DOHH2 (cell line): ENCODE results near the gene YIF1A.

Experiments
- H3F3A ChIP-seq: fragments of 200-600 bp; sonication (generic), shearing (Covaris generic); 2 replicates; pipeline ENCODE4 v1.6.0; 2016; ENCODE audit warnings: antibody characterized with exemption, mild to moderate bottlenecking; ENCODE audit not compliant: control insufficient read depth, insufficient read depth
- H3K27ac ChIP-seq: fragments of 200-600 bp; sonication (generic); 2 replicates; pipeline ENCODE4 v1.5.1; 2014; ENCODE audit warnings: low read depth, mild to moderate bottlenecking, low read length, moderate library complexity
- H3K27me3 ChIP-seq: fragments of 200-600 bp; sonication (generic); 2 replicates; pipeline ENCODE4 v1.6.1; 2014; ENCODE audit warnings: mild to moderate bottlenecking, low read length, mixed read lengths; ENCODE audit not compliant: control insufficient read depth
- H3K36me3 ChIP-seq: fragments of 200-600 bp; sonication (generic); 2 replicates; pipeline ENCODE4 v1.6.1; 2014; ENCODE audit warnings: mild to moderate bottlenecking, low read length, moderate library complexity, mixed read lengths; ENCODE audit not compliant: control insufficient read depth
- H3K4me1 ChIP-seq: fragments of 200-600 bp; sonication (generic); 2 replicates; pipeline ENCODE4 v1.6.1; 2014; ENCODE audit warnings: mild to moderate bottlenecking, low read length, mixed read lengths; ENCODE audit not compliant: control insufficient read depth
- H3K4me2 ChIP-seq: fragments of 200-600 bp; sonication (generic); 2 replicates; pipeline ENCODE4 v1.6.0; 2014; ENCODE audit warnings: mild to moderate bottlenecking, low read length, moderate library complexity
- H3K4me3 ChIP-seq: fragments of 200-600 bp; sonication (generic); 2 replicates; pipeline ENCODE4 v1.5.1; 2014; ENCODE audit warnings: mild to moderate bottlenecking, low read length, mixed read lengths
- H3K79me2 ChIP-seq: fragments of 200-600 bp; sonication (generic); 2 replicates; pipeline ENCODE4 v1.6.1; 2014; ENCODE audit warnings: mild to moderate bottlenecking, low read length, mixed read lengths; ENCODE audit not compliant: control insufficient read depth
- H3K9me2 ChIP-seq: fragments of 200-600 bp; sonication (generic); replicated peaks from 2 replicates; pipeline ENCODE4 v1.6.1; 2014; ENCODE audit warnings: mild to moderate bottlenecking, low read length, mixed read lengths; ENCODE audit not compliant: control insufficient read depth
- H3K9me3 ChIP-seq: fragments of 200-600 bp; sonication (generic); 2 replicates; pipeline ENCODE4 v1.6.1; 2014; ENCODE audit warnings: antibody characterized with exemption, low read length, mixed read lengths; ENCODE audit not compliant: control insufficient read depth, insufficient read depth
- H4K20me1 ChIP-seq: fragments of 200-600 bp; sonication (generic); 2 replicates; pipeline ENCODE4 v1.6.0; 2014; ENCODE audit warnings: low read depth, mild to moderate bottlenecking, antibody characterized with exemption, low read length, moderate library complexity; ENCODE audit not compliant: control insufficient read depth, insufficient read depth
- CTCF ChIP-seq: fragments of 200-600 bp; sonication (generic); IDR thresholded peaks from one replicate; pipeline ENCODE4 v1.5.1; 2014; ENCODE audit warnings: antibody characterized with exemption, mild to moderate bottlenecking, low read depth, low read length; ENCODE audit not compliant: poor library complexity, severe bottlenecking
- EZH2phosphoT487 ChIP-seq: fragments of 200-600 bp; sonication (generic); IDR thresholded peaks from 2 replicates; pipeline ENCODE4 v1.6.1; 2017; ENCODE audit warnings: borderline replicate concordance, mild to moderate bottlenecking, antibody characterized with exemption, low read length, moderate library complexity, mixed read lengths

The YIF1A gene

GRCh38 chr11:66265531-66266377, 23.2 kb downstream of the YIF1A start:
- H3K4me3 ChIP-seq = no peak overlapping the region
- H3K36me3 ChIP-seq = peaks cover 72% of the 10 kb centered on the region
- H3K9me3 ChIP-seq = no peaks in the 10 kb centered on the region
- TF ChIP-seq CTCF = no peak
- no peak for TF ChIP-seq EZH2phosphoT487
- no peak overlapping the region for H3K27ac ChIP-seq
- H3K79me2 ChIP-seq = peaks cover 22% of the 10 kb centered on the region
- H4K20me1 ChIP-seq = peaks cover 4% of the 10 kb centered on the region
- no peaks in the 10 kb centered on the region for H3K9me2 ChIP-seq
- H3K4me2 ChIP-seq = no peak overlapping the region
- H3K27me3 ChIP-seq = no peaks in the 10 kb centered on the region
- peaks cover 20% of the 10 kb centered on the region for H3K4me1 ChIP-seq
- H3F3A ChIP-seq = peaks cover 5% of the 10 kb centered on the region

- no peak overlapping the region for H3K4me2 ChIP-seq
- peaks cover 69% of the 10 kb centered on the region for H3K36me3 ChIP-seq
- no peaks in the 10 kb centered on the region for H3K27me3 ChIP-seq
- no peaks in the 10 kb centered on the region for H3K9me2 ChIP-seq
- peaks cover 16% of the 10 kb centered on the region for H3K79me2 ChIP-seq
- H3F3A ChIP-seq = peaks cover 5% of the 10 kb centered on the region
- no peak overlapping the region for H3K4me3 ChIP-seq
- no peak overlapping the region for H3K27ac ChIP-seq
- H3K9me3 ChIP-seq = no peaks in the 10 kb centered on the region
- TF ChIP-seq EZH2phosphoT487 (no peak), CTCF (peak; percentile 76)
- H4K20me1 ChIP-seq = no peaks in the 10 kb centered on the region
- H3K4me1 ChIP-seq = peaks cover 18% of the 10 kb centered on the region
Observed at GRCh38 chr11:66264914-66265313, 24.0 kb downstream of the YIF1A start.

GRCh38 chr11:66264383-66264782, 24.6 kb downstream of the YIF1A start:
- Histone ChIP-seq H3K36me3 (peaks cover 72% of the 10 kb centered on the region), H3K4me3 (no peak overlapping the region), H3K9me3 (no peaks in the 10 kb centered on the region), H3K27me3 (no peaks in the 10 kb centered on the region), H3F3A (peaks cover 5% of the 10 kb centered on the region), H4K20me1 (no peaks in the 10 kb centered on the region), H3K27ac (no peak overlapping the region), H3K4me2 (no peak overlapping the region), H3K4me1 (peaks cover 15% of the 10 kb centered on the region), H3K9me2 (no peaks in the 10 kb centered on the region), H3K79me2 (peaks cover 16% of the 10 kb centered on the region)
- TF ChIP-seq CTCF (no peak), EZH2phosphoT487 (no peak)
